Spleen (tissue), 7 donors: Measurements from ENCODE around the gene ESRRB.

Experiments used
- CTCF ChIP-seq, 11 experiments: fragments of 200-600 bp in 7 of 11; fragments of 450-650 bp in 4 of 11; sonication (generic) in 4 of 11; IDR thresholded peaks in 8 of 11; conservative IDR thresholded peaks in 3 of 11; 1 replicate in 7 of 11; 2 replicates in 4 of 11; pipeline versions ENCODE4 v1.4.0 to v1.8.0; 2016 to 2021; ENCODE audit warnings: antibody characterized with exemption in 11 of 11, inconsistent platforms in 4 of 11, mild to moderate bottlenecking in 1 of 11
- POLR2AphosphoS5 ChIP-seq, 3 donors: sonication (generic); formaldehyde crosslinking; IDR thresholded peaks; one replicate each; pipeline ENCODE4 v1.5.1; 2017; ENCODE audit warnings: antibody characterized with exemption in 3 of 3
- donor health status: DM: no; HTN: no; CAD: no; lungs with moderate emphysema.
- donor health status: DM: no; HTN: no; CAD: no.
- donor health status: DM: no; HTN: no; CAD: no.

- no peak for TF ChIP-seq CTCF (IDR thresholded peaks at IDR 0.05 in 8 of 11, conservative IDR thresholded peaks at IDR 0.05 in 3 of 11)
- TF ChIP-seq POLR2AphosphoS5 (IDR thresholded peaks at IDR 0.05) = no peak
Measured at GRCh38 chr14:76502219-76502618, 126.3 kb downstream of the ESRRB start.
